Upper lobe of right lung (tissue), 1 donor: Measurements from ENCODE around the gene AP5B1. TPM values are rescaled to one million over a fixed set of nuclear protein-coding genes. Genes with fewer than 3 reads are reported as not detected.
A peak's percentile ranks its signal among the peaks of the same experiment; 100 is the strongest.

Source experiments
- ATAC-seq: fragments of 200-7000 bp; cut with Tn5 transposase; one replicate; pipeline ENCODE4 v1.9.1; 2020; ENCODE audit warnings: mild to moderate bottlenecking, moderate library complexity
- DNase-seq: peaks from one replicate; pipeline ENCODE4 v3.0.0-alpha.2; 2020
- H3K27ac ChIP-seq: fragments of 200-600 bp; one replicate; pipeline ENCODE4 v1.8.0; 2022
- H3K27me3 ChIP-seq: fragments of 200-600 bp; one replicate; pipeline ENCODE4 v1.8.0; 2022; ENCODE audit warnings: mild to moderate bottlenecking
- H3K36me3 ChIP-seq: fragments of 200-600 bp; one replicate; pipeline ENCODE4 v1.8.0; 2022
- H3K4me1 ChIP-seq: fragments of 200-600 bp; one replicate; pipeline ENCODE4 v1.8.0; 2022
- H3K4me3 ChIP-seq: fragments of 200-600 bp; one replicate; pipeline ENCODE4 v1.8.0; 2022; ENCODE audit warnings: mild to moderate bottlenecking
- H3K9me3 ChIP-seq: fragments of 200-600 bp; one replicate; pipeline ENCODE4 v1.8.0; 2022
- CTCF ChIP-seq: fragments of 200-600 bp; IDR thresholded peaks from one replicate; pipeline ENCODE4 v1.8.0; 2022; ENCODE audit warnings: antibody characterized with exemption
- intact Hi-C: fragments of 100-400 bp; cut with DNase I; formaldehyde crosslinking; loops from one replicate; pipeline ENCODE4 v1.11.0; 2022
- total RNA-seq: library from RNA; stranded (reverse); fragmentation: NEBNext Ultra II Directional; extraction: Animal tissue kit (Norgen Biotek cat#: 25700); gene quantifications from one replicate; pipeline ENCODE4 v1.2.1, GENCODE V29; 2021
- donor health status: DM: no; HTN: yes; CAD: no; lungs with severe emphysema.

Gene AP5B1
- total RNA-seq, 1 donor from 2014 or later, result 35.6 TPM

- Histone ChIP-seq H3K4me1 (no peaks in the 10 kb centered on the region), H3K4me3 (no peak overlapping the region), H3K9me3 (no peaks in the 10 kb centered on the region), H3K36me3 (no peaks in the 10 kb centered on the region), H3K27me3 (no peaks in the 10 kb centered on the region), H3K27ac (no peak overlapping the region)
- ATAC-seq (no peak), DNase-seq (no peak)
- intact Hi-C loops, result no loop called here
- TF ChIP-seq CTCF, result no peak
Measured at GRCh38 chr11:65730461-65730860, 50.3 kb downstream of the AP5B1 start.

- no peak for ATAC-seq
Measured at GRCh38 chr11:65727865-65728264, 52.9 kb downstream of the AP5B1 start.

GRCh38 chr11:65726660-65727059, 54.1 kb downstream of the AP5B1 start:
- no peaks in the 10 kb centered on the region for H3K9me3 ChIP-seq
- intact Hi-C loops, result no loop called here

More at GRCh38 chr11:65727865-65728264, 52.9 kb downstream of the AP5B1 start:
- H3K4me3 ChIP-seq, result no peak overlapping the region
- H3K36me3 ChIP-seq, result no peaks in the 10 kb centered on the region
- no peak for TF ChIP-seq CTCF
- DNase-seq, result no peak
- no peak overlapping the region for H3K27ac ChIP-seq
- H3K4me1 ChIP-seq, result no peaks in the 10 kb centered on the region
- no peaks in the 10 kb centered on the region for H3K9me3 ChIP-seq
- no peaks in the 10 kb centered on the region for H3K27me3 ChIP-seq
- intact Hi-C loops, result no loop called here

More at GRCh38 chr11:65726660-65727059, 54.1 kb downstream of the AP5B1 start:
- Histone ChIP-seq H3K4me1 (no peaks in the 10 kb centered on the region), H3K4me3 (no peak overlapping the region), H3K27me3 (no peaks in the 10 kb centered on the region), H3K36me3 (no peaks in the 10 kb centered on the region), H3K27ac (no peak overlapping the region)
- TF ChIP-seq CTCF, result no peak
- ATAC-seq (peak; percentile 34), DNase-seq (no peak)

Other genes starting within 250 kb of the AP5B1 start
- 128 TPM for gene LTBP3, start 222.6 kb downstream of the AP5B1 start, total RNA-seq
- 24.0 TPM for gene ZNRD2, start 210.5 kb downstream of the AP5B1 start, total RNA-seq
- 44.1 TPM for gene FAM89B, start 208.4 kb downstream of the AP5B1 start, total RNA-seq
- gene EHBP1L1, start 204.9 kb downstream of the AP5B1 start, total RNA-seq, result 88.3 TPM
- 1.3 TPM for gene KCNK7, start 185.2 kb downstream of the AP5B1 start, total RNA-seq
- gene MAP3K11, start 166.8 kb downstream of the AP5B1 start, total RNA-seq, result 106 TPM
- gene PCNX3, start 165.2 kb downstream of the AP5B1 start, total RNA-seq, result 34.0 TPM
- 86.5 TPM for gene SIPA1, start 142.9 kb downstream of the AP5B1 start, total RNA-seq
- gene RELA, start 118.1 kb downstream of the AP5B1 start, total RNA-seq, result 68.2 TPM
- 77.5 TPM for gene KAT5, start 68.7 kb downstream of the AP5B1 start, total RNA-seq
- gene RNASEH2C, start 60.2 kb downstream of the AP5B1 start, total RNA-seq, result 42.5 TPM
- 2.7 TPM for gene OVOL1, start 6.1 kb upstream of the AP5B1 start, total RNA-seq
- gene SNX32, start 53.0 kb upstream of the AP5B1 start, total RNA-seq, result not detected
- gene CFL1, start 77.2 kb upstream of the AP5B1 start, total RNA-seq, result 608 TPM
- 49.4 TPM for gene MUS81, start 79.5 kb upstream of the AP5B1 start, total RNA-seq
- 62.0 TPM for gene EFEMP2, start 91.8 kb upstream of the AP5B1 start, total RNA-seq
- 17.2 TPM for gene CTSW, start 98.9 kb upstream of the AP5B1 start, total RNA-seq
- gene FIBP, start 107.5 kb upstream of the AP5B1 start, total RNA-seq, result 35.5 TPM
- gene CCDC85B, start 109.7 kb upstream of the AP5B1 start, total RNA-seq, result 36.4 TPM
- gene FOSL1, start 119.4 kb upstream of the AP5B1 start, total RNA-seq, result 3.9 TPM
- gene C11orf68, start 138.1 kb upstream of the AP5B1 start, total RNA-seq, result 34.7 TPM
- gene DRAP1, start 138.4 kb upstream of the AP5B1 start, total RNA-seq, result 62.8 TPM
- not detected for gene TSGA10IP, start 164.5 kb upstream of the AP5B1 start, total RNA-seq
- 53.3 TPM for gene SART1, start 180.8 kb upstream of the AP5B1 start, total RNA-seq
- 32.6 TPM for gene EIF1AD, start 221.2 kb upstream of the AP5B1 start, total RNA-seq
- gene BANF1, start 221.5 kb upstream of the AP5B1 start, total RNA-seq, result 167 TPM
- 23.7 TPM for gene CST6, start 231.0 kb upstream of the AP5B1 start, total RNA-seq
- gene CATSPER1, start 245.5 kb upstream of the AP5B1 start, total RNA-seq, result 3.4 TPM